Fibroblast of the aortic adventitia (primary cell): Measurements from ENCODE around the gene RNU11. TPM values are rescaled to one million over a fixed set of nuclear protein-coding genes. Genes with fewer than 3 reads are reported as not detected.
"Not testable (repeated sequence)": the region's sequence is repeated elsewhere in the genome, so short reads cannot be mapped to it uniquely, and the experiment has no call there.

Experiments used
- DNase-seq: peaks from one replicate; pipeline ENCODE4 v3.0.0-alpha.2; 2010; ENCODE audit warnings: low read depth
- H3K4me3 ChIP-seq: 2 replicates; pipeline ENCODE4 v1.5.1; 2011; ENCODE audit warnings: low read depth, mild to moderate bottlenecking, control low read depth, low read length, moderate library complexity
- total RNA-seq: library from RNA; depleted of rRNA; stranded (reverse); fragments of >200 nt; gene quantifications from 2 replicates; pipeline ENCODE4 v1.2.3, GENCODE V29; 2012; ENCODE audit warnings: low replicate concordance
- TF ChIP-seq, protein P1 (sequence below): IDR thresholded peaks from 2 replicates; pipeline ENCODE4 v1.5.1; 2011; ENCODE audit warnings: mild to moderate bottlenecking, low read length, control low read depth, inconsistent platforms; ENCODE audit not compliant: insufficient read depth

RNU11 gene
- total RNA-seq, 1 donor, result not detected

GRCh38 chr1:28663871-28664470 lies 15.6 kb downstream of the RNU11 start:
- TF ChIP-seq, protein P1, sequence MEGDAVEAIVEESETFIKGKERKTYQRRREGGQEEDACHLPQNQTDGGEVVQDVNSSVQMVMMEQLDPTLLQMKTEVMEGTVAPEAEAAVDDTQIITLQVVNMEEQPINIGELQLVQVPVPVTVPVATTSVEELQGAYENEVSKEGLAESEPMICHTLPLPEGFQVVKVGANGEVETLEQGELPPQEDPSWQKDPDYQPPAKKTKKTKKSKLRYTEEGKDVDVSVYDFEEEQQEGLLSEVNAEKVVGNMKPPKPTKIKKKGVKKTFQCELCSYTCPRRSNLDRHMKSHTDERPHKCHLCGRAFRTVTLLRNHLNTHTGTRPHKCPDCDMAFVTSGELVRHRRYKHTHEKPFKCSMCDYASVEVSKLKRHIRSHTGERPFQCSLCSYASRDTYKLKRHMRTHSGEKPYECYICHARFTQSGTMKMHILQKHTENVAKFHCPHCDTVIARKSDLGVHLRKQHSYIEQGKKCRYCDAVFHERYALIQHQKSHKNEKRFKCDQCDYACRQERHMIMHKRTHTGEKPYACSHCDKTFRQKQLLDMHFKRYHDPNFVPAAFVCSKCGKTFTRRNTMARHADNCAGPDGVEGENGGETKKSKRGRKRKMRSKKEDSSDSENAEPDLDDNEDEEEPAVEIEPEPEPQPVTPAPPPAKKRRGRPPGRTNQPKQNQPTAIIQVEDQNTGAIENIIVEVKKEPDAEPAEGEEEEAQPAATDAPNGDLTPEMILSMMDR, result no peak
- no peak for DNase-seq
- H3K4me3 ChIP-seq, result no peak overlapping the region

DNA sequence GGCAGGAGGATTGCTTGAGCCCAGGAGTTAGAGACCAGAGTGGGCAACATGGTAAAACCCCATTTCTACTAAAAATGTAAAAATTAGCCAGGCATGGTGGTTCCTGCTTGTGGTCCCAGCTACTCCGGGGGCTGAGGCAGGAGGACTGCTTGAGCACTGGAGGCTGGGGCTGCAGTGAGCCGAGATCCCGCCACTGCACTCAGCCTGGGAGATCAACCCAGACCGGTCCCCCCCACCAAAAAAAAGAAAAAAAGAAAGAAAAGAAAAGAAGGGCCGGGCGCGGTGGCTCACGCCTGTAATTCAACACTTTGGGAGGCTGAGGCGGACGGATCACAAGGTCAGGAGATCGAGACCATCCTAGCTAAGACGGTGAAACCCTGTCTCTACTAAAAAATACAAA lies 18.4 kb downstream of the RNU11 start:
- no peak for DNase-seq
- TF ChIP-seq, protein P1, result no peak
- H3K4me3 ChIP-seq, result no peak overlapping the region

DNA sequence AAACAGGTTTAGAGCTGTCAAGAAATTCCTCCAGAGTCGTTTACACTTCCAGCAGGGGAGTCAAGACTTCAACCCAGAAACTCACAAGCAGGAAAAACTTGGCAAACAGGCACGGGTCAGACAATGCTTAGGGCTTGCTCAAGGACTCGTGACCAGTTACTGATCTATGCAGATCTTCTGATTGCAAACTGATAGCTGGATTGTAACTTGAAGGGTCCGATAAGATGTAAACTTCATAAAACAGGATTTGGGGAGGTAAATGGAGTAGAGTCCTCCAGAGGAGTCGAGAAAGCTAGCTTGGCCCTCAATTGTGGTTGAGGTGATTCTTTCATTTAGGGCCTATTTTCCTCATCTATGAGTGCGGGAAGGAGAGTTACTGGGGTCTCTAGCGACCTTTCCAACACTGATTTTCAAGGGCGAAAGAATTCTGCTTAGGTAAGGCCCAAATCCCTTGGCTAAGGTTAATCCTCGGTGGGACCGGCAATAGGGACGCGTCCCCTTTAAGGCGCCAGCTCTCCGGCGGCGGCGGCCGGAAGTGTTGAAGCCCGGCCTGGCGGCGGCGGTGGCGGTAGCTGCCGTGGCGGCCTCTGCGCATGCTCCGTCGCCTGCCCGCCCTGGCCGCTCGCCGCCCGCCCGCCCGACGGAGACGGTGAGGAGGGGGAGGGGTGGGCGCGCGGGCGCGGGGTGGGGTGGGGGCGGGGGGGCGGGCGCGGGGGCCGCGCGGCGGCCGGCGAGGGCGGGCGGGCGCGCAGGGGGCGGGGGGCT lies 20.0 kb downstream of the RNU11 start, which contains the start of gene GMEB1:
GMEB1 (plus strand) TSS at position 594 of the 765 bp plus-strand sequence. CDS start 14,829 bp downstream, outside the sequence.
- DNase-seq, result peak; percentile 79
- TF ChIP-seq, protein P1, result no peak
- H3K4me3 ChIP-seq, result peak within 1 kb of the TSS; percentile 83

GRCh38 chr1:28668956-28669723 lies 20.7 kb downstream of the RNU11 start:
- H3K4me3 ChIP-seq, result peak overlapping the region; percentile 83
- TF ChIP-seq, protein P1, result no peak
- peak; percentile 49 for DNase-seq

- H3K4me3 ChIP-seq, result no peak overlapping the region
- TF ChIP-seq, protein P1, result no peak
- DNase-seq, result no peak
These were observed 22.9 kb downstream of the RNU11 start for GRCh38 chr1:28671254-28671780.

DNA sequence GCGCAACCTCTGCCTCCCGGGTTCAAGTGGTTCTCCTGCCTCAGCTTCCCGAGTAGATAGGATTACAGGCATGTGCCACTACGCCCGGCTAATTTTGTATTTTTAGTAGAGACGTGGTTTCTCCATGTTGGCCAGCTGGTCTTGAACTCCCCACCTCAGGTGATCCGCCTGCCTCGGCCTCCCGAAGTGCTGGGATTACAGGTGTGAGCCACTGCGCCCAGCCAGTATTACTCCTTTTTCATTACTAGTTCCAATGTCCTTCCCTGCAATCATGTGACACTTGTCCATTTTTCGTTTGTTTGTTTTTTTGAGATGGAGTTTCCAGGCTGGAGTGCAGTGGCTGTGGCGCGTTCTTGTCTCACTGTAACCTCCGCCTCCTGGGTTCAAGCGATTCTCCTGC lies 24.6 kb downstream of the RNU11 start:
- not testable (repeated sequence) for H3K4me3 ChIP-seq, DNase-seq

DNA sequence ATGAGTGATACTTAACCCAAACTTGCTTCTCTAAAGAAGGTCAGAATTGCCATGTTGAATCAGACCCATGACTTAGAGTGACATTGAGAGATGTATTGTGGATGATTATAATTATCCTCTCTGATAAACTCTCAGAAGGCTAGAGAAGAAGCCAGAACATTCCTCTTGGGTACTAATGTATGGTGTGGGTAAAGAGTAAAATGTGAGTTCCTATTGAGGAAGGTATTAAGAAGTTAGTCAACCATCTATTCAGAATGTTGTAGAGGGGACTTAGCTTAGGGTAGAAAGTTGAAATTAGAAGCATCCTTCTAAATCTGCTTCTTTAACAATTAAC lies 27.5 kb downstream of the RNU11 start:
- TF ChIP-seq, protein P1, result no peak

More for the DNA sequence above, 27.5 kb downstream of the RNU11 start:
- no peak for DNase-seq
- no peak overlapping the region for H3K4me3 ChIP-seq
